Measurements from ENCODE around the gene PCDHGA8.
"Not testable (repeated sequence)": the region's sequence is repeated elsewhere in the genome, so short reads cannot be mapped to it uniquely, and the experiment has no call there.

DNA sequence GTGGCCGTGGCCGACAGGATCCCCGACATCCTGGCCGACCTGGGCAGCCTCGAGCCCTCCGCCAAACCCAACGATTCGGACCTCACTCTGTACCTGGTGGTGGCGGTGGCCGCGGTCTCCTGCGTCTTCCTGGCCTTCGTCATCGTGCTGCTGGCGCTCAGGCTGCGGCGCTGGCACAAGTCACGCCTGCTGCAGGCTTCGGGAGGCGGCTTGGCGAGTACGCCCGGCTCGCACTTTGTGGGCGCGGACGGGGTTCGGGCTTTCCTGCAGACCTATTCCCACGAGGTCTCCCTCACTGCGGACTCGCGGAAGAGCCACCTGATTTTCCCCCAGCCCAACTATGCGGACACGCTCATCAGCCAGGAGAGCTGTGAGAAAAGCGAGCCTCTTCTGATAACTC, 46.4 kb upstream of the PCDHGA8 start:
- TF ChIP-seq, protein P1, sequence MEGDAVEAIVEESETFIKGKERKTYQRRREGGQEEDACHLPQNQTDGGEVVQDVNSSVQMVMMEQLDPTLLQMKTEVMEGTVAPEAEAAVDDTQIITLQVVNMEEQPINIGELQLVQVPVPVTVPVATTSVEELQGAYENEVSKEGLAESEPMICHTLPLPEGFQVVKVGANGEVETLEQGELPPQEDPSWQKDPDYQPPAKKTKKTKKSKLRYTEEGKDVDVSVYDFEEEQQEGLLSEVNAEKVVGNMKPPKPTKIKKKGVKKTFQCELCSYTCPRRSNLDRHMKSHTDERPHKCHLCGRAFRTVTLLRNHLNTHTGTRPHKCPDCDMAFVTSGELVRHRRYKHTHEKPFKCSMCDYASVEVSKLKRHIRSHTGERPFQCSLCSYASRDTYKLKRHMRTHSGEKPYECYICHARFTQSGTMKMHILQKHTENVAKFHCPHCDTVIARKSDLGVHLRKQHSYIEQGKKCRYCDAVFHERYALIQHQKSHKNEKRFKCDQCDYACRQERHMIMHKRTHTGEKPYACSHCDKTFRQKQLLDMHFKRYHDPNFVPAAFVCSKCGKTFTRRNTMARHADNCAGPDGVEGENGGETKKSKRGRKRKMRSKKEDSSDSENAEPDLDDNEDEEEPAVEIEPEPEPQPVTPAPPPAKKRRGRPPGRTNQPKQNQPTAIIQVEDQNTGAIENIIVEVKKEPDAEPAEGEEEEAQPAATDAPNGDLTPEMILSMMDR (optimal IDR thresholded peaks at IDR 0.05 in 1 of 3, IDR thresholded peaks at IDR 0.05 in 1 of 3, conservative IDR thresholded peaks at IDR 0.05 in 1 of 3; ENCODE audit: extremely low read depth in 1 of 3, insufficient read depth in 2 of 3, low read length in 3 of 3): not testable (repeated sequence)
- TF ChIP-seq EZH2 (IDR thresholded peaks at IDR 0.05; ENCODE audit: low read length): not testable (repeated sequence)
